Panc1 (cell line): ENCODE measurements around the gene MRPL4. TPM values are rescaled to one million over a fixed set of nuclear protein-coding genes. Genes with fewer than 3 reads are reported as not detected.

ENCODE experiments used
- ATAC-seq: fragments of 200-7000 bp; cut with Tn5 transposase; 2 replicates; pipeline ENCODE4 v1.9.1; 2020; ENCODE audit warnings: mild to moderate bottlenecking, moderate library complexity
- BruUV-seq: library from RNA; stranded (reverse); fragments of 400-500 nt; replicated peaks from 2 replicates; lab custom pipeline; 2021; lab: Mats Ljungman, UMichigan
- CTCF ChIA-PET: fragments of 300-600 bp; sonication (Branson Sonifier 250); formaldehyde crosslinking; loops from one replicate; lab custom pipeline; 2022; ENCODE audit warnings: antibody characterized with exemption; lab: Charles Lee
- POLR2A ChIA-PET: fragments of 300-600 bp; sonication (Branson Sonifier 250); formaldehyde crosslinking; loops from one replicate; lab custom pipeline; 2022; ENCODE audit warnings: antibody characterized with exemption; lab: Charles Lee
- DNase-seq: peaks from one replicate; pipeline ENCODE4 v3.0.0-alpha.2; 2010; ENCODE audit warnings: low read depth, low spot score
- H3K27ac ChIP-seq: 2 replicates; pipeline ENCODE4 v1.5.1; 2011; ENCODE audit warnings: mild to moderate bottlenecking, low read length, inconsistent platforms
- H3K27me3 ChIP-seq: fragments of 200-500 bp; sonication (Bioruptor generic); 2 replicates; pipeline ENCODE4 v1.6.0; 2014; ENCODE audit warnings: low read length, inconsistent platforms; ENCODE audit not compliant: control insufficient read depth, insufficient read depth
- H3K36me3 ChIP-seq: fragments of 200-500 bp; sonication (Bioruptor generic); 2 replicates; pipeline ENCODE4 v1.5.1; 2014; ENCODE audit warnings: inconsistent platforms, mild to moderate bottlenecking, low read length, moderate library complexity; ENCODE audit not compliant: control insufficient read depth, insufficient read depth
- H3K4me1 ChIP-seq: 2 replicates; pipeline ENCODE4 v1.5.1; 2011; ENCODE audit warnings: inconsistent platforms, mild to moderate bottlenecking, low read length, moderate library complexity; ENCODE audit not compliant: control insufficient read depth, insufficient read depth
- H3K4me3 ChIP-seq, 2 experiments: 2 replicates each; pipeline ENCODE4 v1.5.1; 2011 to 2012; ENCODE audit warnings: low read depth in 2 of 2, low read length in 2 of 2, mild to moderate bottlenecking in 2 of 2, inconsistent platforms in 1 of 2, moderate library complexity in 1 of 2
- H3K9me3 ChIP-seq: fragments of 200-500 bp; sonication (Bioruptor generic); 2 replicates; pipeline ENCODE4 v1.5.1; 2014; ENCODE audit warnings: low read depth, mild to moderate bottlenecking, inconsistent platforms, low read length, moderate library complexity; ENCODE audit not compliant: control insufficient read depth, insufficient read depth
- CTCF ChIP-seq: fragments of 450-650 bp; IDR thresholded peaks from 2 replicates; pipeline ENCODE4 v1.5.1; 2017; ENCODE audit warnings: mild to moderate bottlenecking
- POLR2AphosphoS5 ChIP-seq: IDR thresholded peaks from 2 replicates; pipeline ENCODE4 v1.6.1; 2012; ENCODE audit warnings: mild to moderate bottlenecking, low read depth, low read length, moderate library complexity
- SIN3A ChIP-seq: IDR thresholded peaks from 2 replicates; pipeline ENCODE4 v1.6.1; 2012; ENCODE audit warnings: low read depth, mild to moderate bottlenecking, low read length, moderate library complexity, borderline replicate concordance; ENCODE audit not compliant: insufficient read depth
- TCF7L2 ChIP-seq: IDR thresholded peaks from 2 replicates; pipeline ENCODE4 v1.6.1; 2011; ENCODE audit warnings: mild to moderate bottlenecking, low read depth, low read length, inconsistent platforms
- in situ Hi-C: cut with HindIII; loops from 2 replicates; pipeline ENCODE4 v1.10.0; 2016; ENCODE audit warnings: low sequenced_read_pairs, low pct_unique_long_range_greater_than_20kb
- intact Hi-C: fragments of 100-400 bp; cut with micrococcal nuclease; formaldehyde crosslinking; loops from one replicate; pipeline ENCODE4 v1.10.0; 2022; ENCODE audit not compliant: unreplicated experiment
- total RNA-seq: library from RNA; stranded (reverse); gene quantifications from one replicate; pipeline ENCODE4 v1.2.1, GENCODE V29; 2021; ENCODE audit not compliant: unreplicated experiment
- TF ChIP-seq, protein P1 (sequence below), 2 experiments: IDR thresholded peaks; 2 replicates each; pipeline ENCODE4 v1.6.1; 2011 to 2012; ENCODE audit warnings: low read depth in 2 of 2, control low read depth in 1 of 2, low read length in 1 of 2, mild to moderate bottlenecking in 1 of 2, moderate library complexity in 1 of 2; ENCODE audit not compliant: insufficient read depth in 1 of 2

MRPL4 gene
- total RNA-seq, 1 experiment from 2014 or later: 62.8 TPM

GRCh38 chr19:10222201-10222890 lies 29.7 kb upstream of the MRPL4 start:
- POLR2A ChIA-PET: interaction anchor here (0.7 kb wide), 1 partner anchor 13 kb away, joined by 3 read pairs; no protein-coding TSS in a partner anchor
- CTCF ChIA-PET: no interaction called here
- DNase-seq (no peak), ATAC-seq (no peak)
- intact Hi-C loops (no loop called here), in situ Hi-C loops (no loop called here)
- Histone ChIP-seq H3K9me3 (no peaks in the 10 kb centered on the region), H3K27me3 (no peaks in the 10 kb centered on the region), H3K36me3 (no peaks in the 10 kb centered on the region), H3K4me3 (no peak overlapping the region), H3K27ac (no peak overlapping the region), H3K4me1 (no peaks in the 10 kb centered on the region)
- no TSS peak for BruUV-seq
- TF ChIP-seq CTCF: no peak
- TF ChIP-seq SIN3A: no peak
- no peak for TF ChIP-seq TCF7L2
- no peak for TF ChIP-seq POLR2AphosphoS5
- TF ChIP-seq, protein P1, sequence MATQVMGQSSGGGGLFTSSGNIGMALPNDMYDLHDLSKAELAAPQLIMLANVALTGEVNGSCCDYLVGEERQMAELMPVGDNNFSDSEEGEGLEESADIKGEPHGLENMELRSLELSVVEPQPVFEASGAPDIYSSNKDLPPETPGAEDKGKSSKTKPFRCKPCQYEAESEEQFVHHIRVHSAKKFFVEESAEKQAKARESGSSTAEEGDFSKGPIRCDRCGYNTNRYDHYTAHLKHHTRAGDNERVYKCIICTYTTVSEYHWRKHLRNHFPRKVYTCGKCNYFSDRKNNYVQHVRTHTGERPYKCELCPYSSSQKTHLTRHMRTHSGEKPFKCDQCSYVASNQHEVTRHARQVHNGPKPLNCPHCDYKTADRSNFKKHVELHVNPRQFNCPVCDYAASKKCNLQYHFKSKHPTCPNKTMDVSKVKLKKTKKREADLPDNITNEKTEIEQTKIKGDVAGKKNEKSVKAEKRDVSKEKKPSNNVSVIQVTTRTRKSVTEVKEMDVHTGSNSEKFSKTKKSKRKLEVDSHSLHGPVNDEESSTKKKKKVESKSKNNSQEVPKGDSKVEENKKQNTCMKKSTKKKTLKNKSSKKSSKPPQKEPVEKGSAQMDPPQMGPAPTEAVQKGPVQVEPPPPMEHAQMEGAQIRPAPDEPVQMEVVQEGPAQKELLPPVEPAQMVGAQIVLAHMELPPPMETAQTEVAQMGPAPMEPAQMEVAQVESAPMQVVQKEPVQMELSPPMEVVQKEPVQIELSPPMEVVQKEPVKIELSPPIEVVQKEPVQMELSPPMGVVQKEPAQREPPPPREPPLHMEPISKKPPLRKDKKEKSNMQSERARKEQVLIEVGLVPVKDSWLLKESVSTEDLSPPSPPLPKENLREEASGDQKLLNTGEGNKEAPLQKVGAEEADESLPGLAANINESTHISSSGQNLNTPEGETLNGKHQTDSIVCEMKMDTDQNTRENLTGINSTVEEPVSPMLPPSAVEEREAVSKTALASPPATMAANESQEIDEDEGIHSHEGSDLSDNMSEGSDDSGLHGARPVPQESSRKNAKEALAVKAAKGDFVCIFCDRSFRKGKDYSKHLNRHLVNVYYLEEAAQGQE (IDR thresholded peaks at IDR 0.05; ENCODE audit: insufficient read depth in 1 of 2, low read depth in 2 of 2, low read length in 1 of 2): no peak

- intact Hi-C loops: no loop called here
- in situ Hi-C loops: no loop called here
- Histone ChIP-seq H3K27ac (no peak overlapping the region), H3K9me3 (no peaks in the 10 kb centered on the region), H3K4me3 (no peak overlapping the region), H3K4me1 (no peaks in the 10 kb centered on the region), H3K36me3 (no peaks in the 10 kb centered on the region), H3K27me3 (no peaks in the 10 kb centered on the region)
- TF ChIP-seq CTCF (no peak), POLR2AphosphoS5 (no peak), TCF7L2 (no peak), SIN3A (no peak)
- TF ChIP-seq, protein P1 (IDR thresholded peaks at IDR 0.05; ENCODE audit: insufficient read depth in 1 of 2, low read depth in 2 of 2, low read length in 1 of 2): no peak
- DNase-seq (no peak), ATAC-seq (no peak)
- ChIA-PET POLR2A (no interaction called here), CTCF (interaction anchor here (0.7 kb wide), 1 partner anchor 73 kb away, joined by 4 read pairs; no protein-coding TSS in a partner anchor)
- BruUV-seq: no TSS peak
Measured at GRCh38 chr19:10223488-10224213, 28.4 kb upstream of the MRPL4 start.
